ENCODE data around the gene KLHL18.
"Not testable (repeated sequence)": the region's sequence is repeated elsewhere in the genome, so short reads cannot be mapped to it uniquely, and the experiment has no call there.

Gene KLHL18

GRCh38 chr3:47314056-47314764 is 31.5 kb downstream of the KLHL18 start:
- DNase-seq (ENCODE audit: low read depth, low spot score) = no peak

DNA sequence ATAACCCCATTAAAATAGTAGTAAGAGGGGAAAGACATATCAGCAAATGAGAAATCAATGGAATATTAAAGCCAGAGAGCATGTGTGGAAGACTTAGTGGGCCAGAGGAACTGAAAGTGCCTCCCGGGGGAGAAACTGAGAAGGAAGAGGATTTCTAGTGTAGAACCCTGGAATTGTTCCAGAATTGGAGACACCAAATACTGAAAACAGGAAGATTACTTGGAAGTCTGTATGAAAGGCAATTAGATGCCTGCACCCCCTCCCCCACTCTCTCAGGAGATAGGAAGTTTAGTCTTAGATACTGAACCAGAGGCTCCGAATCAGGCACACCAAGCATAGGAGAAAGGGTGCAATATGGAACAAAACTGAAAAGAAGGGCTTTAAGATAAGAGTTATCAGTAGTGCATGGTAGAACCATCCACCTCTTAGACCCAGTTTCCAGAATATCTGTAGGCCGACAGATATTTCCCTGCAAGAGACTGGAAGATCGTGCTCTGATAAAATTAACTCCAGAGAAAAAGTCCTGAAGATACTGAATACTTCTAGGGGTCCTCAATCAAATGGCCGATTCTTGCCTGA is 32.4 kb downstream of the KLHL18 start:
- DNase-seq (ENCODE audit: low read depth, low spot score) = no peak

- not testable (repeated sequence) for DNase-seq (ENCODE audit: low read depth, low spot score)
Measured at GRCh38 chr3:47316151-47316550, 33.4 kb downstream of the KLHL18 start.

DNA sequence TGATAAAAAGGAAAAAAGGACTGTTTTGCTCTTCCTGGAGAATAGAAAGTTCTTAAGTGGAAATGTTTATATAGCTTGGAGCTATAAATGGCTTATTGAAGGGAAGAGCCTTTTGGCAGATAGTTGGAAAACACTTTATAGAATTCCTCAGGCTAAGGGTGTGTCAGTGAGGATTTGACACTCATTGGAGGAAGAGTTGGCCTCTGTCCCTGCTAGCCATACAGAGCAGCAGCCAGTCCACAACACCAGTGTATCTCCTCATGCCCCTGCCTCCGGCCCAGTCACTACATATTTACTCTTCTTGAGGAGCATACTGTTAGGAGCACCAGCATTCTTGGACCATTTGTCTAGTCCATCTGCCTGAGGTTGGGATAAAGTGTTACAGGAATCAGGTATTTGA is 36.2 kb downstream of the KLHL18 start:
- DNase-seq (ENCODE audit: low read depth, low spot score) = no peak

GRCh38 chr3:47319956-47320355 is 37.2 kb downstream of the KLHL18 start:
- DNase-seq (ENCODE audit: low read depth, low spot score) = no peak

- no peak for DNase-seq (ENCODE audit: low read depth, low spot score)
Measured at GRCh38 chr3:47323431-47324277, 40.9 kb downstream of the KLHL18 start.

- DNase-seq (ENCODE audit: low read depth, low spot score) = peak; percentile 39
Measured at GRCh38 chr3:47324278-47324865, 41.6 kb downstream of the KLHL18 start.

DNA sequence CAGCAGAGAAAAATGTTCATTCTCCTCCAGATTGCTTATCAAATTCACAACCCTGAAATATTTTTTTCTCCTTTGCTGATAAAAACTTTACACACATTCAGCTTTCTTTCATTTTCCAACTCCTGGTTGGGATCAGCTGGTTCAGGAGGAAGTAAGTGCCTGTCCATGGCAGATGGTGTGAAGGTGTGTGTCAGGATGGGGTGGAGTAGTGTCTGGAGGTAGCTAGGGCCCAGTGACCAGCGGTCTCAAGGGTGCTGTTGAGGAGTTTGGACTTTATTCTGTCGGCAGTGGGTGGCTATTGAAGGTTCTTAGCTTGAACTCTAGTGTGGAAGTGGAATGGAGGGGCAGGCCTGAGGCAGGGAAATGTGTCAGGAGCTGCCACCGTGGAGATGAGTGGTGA is 51.2 kb downstream of the KLHL18 start:
- no peak for DNase-seq (ENCODE audit: low read depth, low spot score)

- DNase-seq (ENCODE audit: low read depth, low spot score) = no peak
Measured at GRCh38 chr3:47337656-47338055, 54.9 kb downstream of the KLHL18 start.

DNA sequence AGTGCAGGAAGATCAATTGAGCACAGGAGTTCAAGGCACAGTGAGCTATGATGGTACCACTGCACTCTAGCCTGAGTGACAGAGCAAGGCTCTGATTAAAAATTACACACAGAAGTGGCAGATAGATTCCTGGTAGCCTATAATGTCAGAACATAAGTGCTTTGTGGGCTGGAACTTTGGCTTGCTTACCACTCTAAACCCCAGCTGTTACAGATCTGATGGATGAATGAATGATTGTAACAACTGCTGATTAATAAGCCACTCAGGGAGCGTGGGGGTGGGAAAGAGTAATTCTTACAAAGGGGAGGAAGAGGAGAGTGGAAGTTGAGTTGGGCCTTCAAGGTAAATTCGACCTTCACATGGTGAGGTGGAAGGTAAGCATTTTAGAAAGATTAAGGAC is 57.2 kb downstream of the KLHL18 start:
- DNase-seq (ENCODE audit: low read depth, low spot score) = no peak

- DNase-seq (ENCODE audit: low read depth, low spot score) = no peak
Measured at GRCh38 chr3:47340866-47341265, 58.1 kb downstream of the KLHL18 start.

GRCh38 chr3:47342151-47342550 is 59.4 kb downstream of the KLHL18 start:
- DNase-seq (ENCODE audit: low read depth, low spot score) = no peak

GRCh38 chr3:47342812-47343211 is 60.1 kb downstream of the KLHL18 start:
- no peak for DNase-seq (ENCODE audit: low read depth, low spot score)

GRCh38 chr3:47343471-47343971 is 60.8 kb downstream of the KLHL18 start:
- DNase-seq (ENCODE audit: low read depth, low spot score) = no peak

DNA sequence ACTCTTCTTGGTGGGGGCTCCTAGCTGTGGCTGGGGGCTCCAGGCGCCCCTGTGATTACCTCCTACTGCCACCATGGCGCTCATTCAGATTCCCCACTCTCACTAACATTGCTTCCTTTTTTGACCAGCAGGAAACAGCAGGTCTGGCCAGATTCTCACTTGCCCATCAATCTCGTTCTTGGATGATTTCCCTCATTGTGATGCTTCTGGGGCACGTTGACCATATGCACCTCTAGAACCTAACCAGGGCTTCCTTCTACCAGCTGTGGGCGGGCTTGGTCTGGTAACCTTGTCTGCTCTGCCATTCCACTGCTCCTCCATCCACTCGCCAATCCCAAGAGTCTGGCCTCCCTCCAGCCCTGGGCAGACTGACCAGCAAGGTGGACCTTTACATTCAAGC is 62.2 kb downstream of the KLHL18 start:
- DNase-seq (ENCODE audit: low read depth, low spot score) = no peak

GRCh38 chr3:47347217-47347801 is 64.6 kb downstream of the KLHL18 start:
- DNase-seq (ENCODE audit: low read depth, low spot score) = no peak

GRCh38 chr3:47348411-47349154 is 65.8 kb downstream of the KLHL18 start:
- DNase-seq (ENCODE audit: low read depth, low spot score) = no peak

DNA sequence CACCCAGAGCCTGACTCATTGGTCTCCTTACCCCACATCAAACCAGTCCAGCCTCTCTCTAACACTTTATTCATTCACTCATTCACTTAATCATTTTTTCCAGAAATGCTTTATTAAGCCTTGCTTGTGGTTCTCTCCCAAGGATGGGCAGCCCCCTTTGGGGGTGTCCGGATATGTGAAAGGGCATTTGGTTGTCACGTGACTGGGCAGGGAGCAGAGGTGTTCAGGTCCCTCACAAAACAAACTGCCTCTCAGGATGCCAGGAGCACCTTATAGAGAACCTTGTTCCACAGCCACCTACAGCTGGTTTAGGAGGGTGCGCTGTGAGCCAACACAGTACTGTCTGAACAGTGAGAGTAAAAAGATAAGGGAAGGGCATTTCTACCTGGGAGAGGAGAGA is 72.3 kb downstream of the KLHL18 start:
- no peak for DNase-seq (ENCODE audit: low read depth, low spot score)

- no peak for DNase-seq (ENCODE audit: low read depth, low spot score)
Measured at GRCh38 chr3:47356201-47356600, 73.5 kb downstream of the KLHL18 start.

GRCh38 chr3:47359323-47359722 is 76.6 kb downstream of the KLHL18 start:
- DNase-seq (ENCODE audit: low read depth, low spot score) = no peak

DNA sequence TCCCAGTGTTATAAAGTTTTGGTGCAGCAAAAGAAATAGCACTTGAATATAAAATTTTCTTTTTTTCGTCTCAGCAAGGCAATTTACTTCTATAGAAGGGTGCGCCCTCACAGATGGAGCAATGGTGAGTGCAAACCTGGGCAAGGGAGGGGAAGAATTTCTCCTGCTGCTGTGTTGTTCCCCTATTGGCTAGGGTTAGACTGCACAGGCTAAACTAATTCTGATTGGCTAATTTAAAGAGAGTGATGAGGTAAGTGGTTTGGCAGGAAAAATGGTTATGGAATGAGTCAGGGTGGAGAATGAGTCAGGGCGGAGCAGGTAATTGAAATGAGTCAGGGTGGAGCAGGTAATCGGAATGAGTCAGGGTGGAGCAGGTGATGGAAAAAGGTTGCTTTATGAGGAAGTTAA is 77.4 kb downstream of the KLHL18 start:
- DNase-seq (ENCODE audit: low read depth, low spot score) = not testable (repeated sequence)

All from brain pericyte (primary cell).